ENCODE data around the gene MAPK6. TPM values are rescaled to one million over a fixed set of nuclear protein-coding genes. Genes with fewer than 3 reads are reported as not detected.

MAPK6 gene
- total and polyA plus RNA-seq, 10 of the 15 experiments (the other 5 are each of a cell fraction or from before 2014, with no cell fraction given) = 20.6 to 100 (median 52.6) TPM

GRCh38 chr15:52103217-52104207 lies 84.5 kb downstream of the MAPK6 start (continued):
- TF ChIP-seq E2F4 (IDR thresholded peaks at IDR 0.05; ENCODE audit: low read depth, low read length) (no peak), CBX3 (IDR thresholded peaks at IDR 0.05; ENCODE audit: borderline replicate concordance, low read depth) (no peak), E2F8 (IDR thresholded peaks at IDR 0.05; ENCODE audit: low read depth, partially characterized antibody) (no peak), SIN3A (IDR thresholded peaks at IDR 0.05; ENCODE audit: low read depth, low read length) (no peak), PBX3 (IDR thresholded peaks at IDR 0.05; ENCODE audit: insufficient replicate concordance, low read depth, low read length) (peak; percentile 52), SREBF1 (IDR thresholded peaks at IDR 0.05; ENCODE audit: low read length) (no peak), HDAC6 (IDR thresholded peaks at IDR 0.05; ENCODE audit: unreplicated experiment) (no peak), ZNF384 (IDR thresholded peaks at IDR 0.05; ENCODE audit: borderline replicate concordance, low read depth, low read length) (peak; percentile 96), KAT2A (conservative IDR thresholded peaks at IDR 0.05; ENCODE audit: control insufficient read depth, low read depth, low read length) (no peak), BHLHE40 (IDR thresholded peaks at IDR 0.05; ENCODE audit: borderline replicate concordance in 1 of 2, low read depth in 2 of 2, low read length in 1 of 2) (peak; percentile 64 to 72; a peak in 3 of 4 replicates), PAX8 (IDR thresholded peaks at IDR 0.05) (no peak), TAF1 (IDR thresholded peaks at IDR 0.05; ENCODE audit: borderline replicate concordance, low read depth, low read length) (0 out of 2 replicates have a peak, but pooled peaks have one; percentile 45), FOS (IDR thresholded peaks at IDR 0.05; ENCODE audit: borderline replicate concordance, extremely low read depth, insufficient read length) (no peak), BACH1 (IDR thresholded peaks at IDR 0.05; ENCODE audit: borderline replicate concordance) (no peak; the same call in 1 of the 2 replicates), HDGF (IDR thresholded peaks at IDR 0.05) (no peak), WRNIP1 (IDR thresholded peaks at IDR 0.05; ENCODE audit: borderline replicate concordance, low read depth, low read length) (no peak), SP1 (IDR thresholded peaks at IDR 0.05; ENCODE audit: low read depth, low read length) (peak; percentile 54), NBN (IDR thresholded peaks at IDR 0.05) (peak; percentile 91), RELB (IDR thresholded peaks at IDR 0.05; ENCODE audit: low read depth) (peak; percentile 88), SRF (IDR thresholded peaks at IDR 0.05; ENCODE audit: low read depth in 2 of 2, low read length in 2 of 2) (no peak), BCL3 (IDR thresholded peaks at IDR 0.05; ENCODE audit: borderline replicate concordance, insufficient read depth, low read depth, low read length, poor library complexity, severe bottlenecking) (peak; percentile 92)

Measured in GM12878 (cell line).